Measurements from ENCODE around the gene IFT22. TPM values are rescaled to one million over a fixed set of nuclear protein-coding genes. Genes with fewer than 3 reads are reported as not detected.
A peak's percentile ranks its signal among the peaks of the same experiment; 100 is the strongest.

Gene IFT22
- total and polyA plus RNA-seq, 2 of the 8 experiments (the other 6 are each of a cell fraction or from before 2014, with no cell fraction given): 17.7 to 18.9 TPM

DNA sequence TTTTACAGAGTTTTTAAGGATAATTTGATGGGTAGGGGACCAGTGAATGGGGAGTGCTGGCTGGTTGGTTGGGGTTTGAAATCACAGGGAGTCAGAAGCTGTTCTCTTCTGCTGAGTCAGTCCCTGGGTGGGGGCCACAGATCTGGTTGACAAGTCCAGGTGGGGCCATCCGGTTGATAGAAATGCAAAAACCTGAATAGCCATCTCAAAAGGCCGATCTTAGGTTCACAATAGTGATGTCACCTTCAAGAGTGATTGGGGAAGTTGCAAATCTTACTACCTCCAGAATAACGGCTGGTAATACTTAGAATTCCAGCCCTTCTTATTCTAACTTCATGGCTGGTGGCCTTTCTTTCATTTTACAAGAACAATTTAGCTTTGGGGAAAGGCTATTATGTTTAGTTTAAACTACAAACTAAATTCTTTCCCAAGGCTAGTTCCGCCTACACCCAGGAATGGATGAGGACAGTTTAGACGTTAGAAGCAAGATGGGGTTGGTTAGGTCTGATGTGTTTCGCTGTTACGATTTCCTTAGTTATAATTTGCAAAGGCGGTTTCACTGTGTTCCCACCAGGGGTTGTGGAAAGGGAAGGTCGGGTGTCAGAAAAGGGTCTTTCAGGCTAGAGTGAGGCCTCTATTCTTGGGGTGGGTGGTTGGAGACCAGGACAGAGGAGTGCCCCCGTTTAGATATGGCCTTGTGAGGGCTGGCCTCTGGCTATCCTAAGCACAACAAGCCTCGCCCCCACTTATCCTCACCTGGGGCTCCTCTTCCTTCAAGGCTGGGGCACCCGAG is 27.4 kb downstream of the IFT22 start:
- peak overlapping the region; percentile 95 for H4K91ac ChIP-seq (replicated peaks; ENCODE audit: insufficient read length, low read length)
- H3K14ac ChIP-seq (ENCODE audit: insufficient read length): no peak overlapping the region
- peak overlapping the region in 2 of 4 experiments; percentile 11 to 50; a peak in 3 of 8 replicates for H3K4me3 ChIP-seq (ENCODE audit: extremely low read depth in 1 of 4, insufficient read depth in 2 of 4, low read depth in 3 of 4, low read length in 4 of 4)
- ChIA-PET POLR2A (ENCODE audit: partially characterized antibody) (interaction anchor here (0.6 to 7.4 kb wide), 28 partner anchors 8 to 217 kb away, joined by 3 to 144 read pairs (median 5); partner anchors contain the start of genes CLDN15, COL26A1, FIS1 and IFT22), CTCF (ENCODE audit: partially characterized antibody) (interaction anchor here (1.0 to 3.8 kb wide), 7 partner anchors 11 to 150 kb away, joined by 3 to 29 read pairs (median 4); no protein-coding TSS in a partner anchor)
- FAIRE-seq: peak; percentile 99
- peak overlapping the region; percentile 100 for H2BK5ac ChIP-seq (ENCODE audit: low read depth, low read length)
- H3K79me2 ChIP-seq (ENCODE audit: control insufficient read depth in 1 of 2, insufficient read depth in 2 of 2, low read length in 2 of 2): peaks cover 0 to 16% of the 10 kb centered on the region in 2 experiments; a peak in 3 of 4 replicates
- peak overlapping the region; percentile 82 for H4K5ac ChIP-seq (ENCODE audit: insufficient read length, low read depth, low read length)
- peak overlapping the region; percentile 98 for H3K56ac ChIP-seq (replicated peaks; ENCODE audit: insufficient read length, low read depth, low read length)
- peak overlapping the region; percentile 62 to 67 for H3K4me2 ChIP-seq (ENCODE audit: insufficient read depth in 1 of 2, low read depth in 2 of 2, low read length in 2 of 2)
- H3K4ac ChIP-seq (replicated peaks; ENCODE audit: insufficient read length, low read depth, low read length): peak overlapping the region; percentile 70
- no peaks in the 10 kb centered on the region for H4K20me1 ChIP-seq (replicated peaks in 1 of 2; ENCODE audit: control insufficient read depth in 1 of 2, insufficient read depth in 2 of 2, low read length in 2 of 2)
- peak overlapping the region; percentile 91 for H3K27ac ChIP-seq (ENCODE audit: low read depth, low read length)
- H3K79me1 ChIP-seq (ENCODE audit: low read depth, low read length): peaks cover 4% of the 10 kb centered on the region; the same call in 1 of the 2 replicates
- H2AK5ac ChIP-seq (ENCODE audit: low read depth, low read length): peak overlapping the region; percentile 100
- WGBS, 2 experiments (ENCODE audit: extremely low coverage in 1 of 2, insufficient coverage in 1 of 2, insufficient read length in 1 of 2, insufficient replicate concordance in 2 of 2, low coverage in 1 of 2, low lambda C conversion rate in 2 of 2, missing lambda C conversion rate in 1 of 2): 3% methylated on average over 12 of the region's 12 CpGs; no CpG with 5 or more reads in 1 of the 2 experiments
- peak overlapping the region; percentile 41; the same call in 1 of the 2 replicates for H4K8ac ChIP-seq (ENCODE audit: extremely low read depth, insufficient read depth, low read length)
- H3K9me3 ChIP-seq (ENCODE audit: insufficient read depth in 2 of 2, low read depth in 1 of 2, low read length in 1 of 2): no peaks in the 10 kb centered on the region
- DNase-seq (ENCODE audit: low read depth in 1 of 2, low spot score in 2 of 2): peak; percentile 82 to 92
- H3K27me3 ChIP-seq (replicated peaks in 1 of 4; ENCODE audit: control insufficient read depth in 3 of 4, extremely low read depth in 1 of 4, insufficient read depth in 3 of 4, low read length in 3 of 4): no peaks in the 10 kb centered on the region
- no peaks in the 10 kb centered on the region for H3K36me3 ChIP-seq (ENCODE audit: control insufficient read depth in 2 of 4, insufficient read depth in 4 of 4, low read length in 3 of 4)
- H3K23ac ChIP-seq (ENCODE audit: insufficient read length): no peak overlapping the region
- H3K4me1 ChIP-seq (replicated peaks in 1 of 4; ENCODE audit: control insufficient read depth in 3 of 4, insufficient read depth in 4 of 4, low read length in 3 of 4): peaks cover 9 to 37% (median 22%) of the 10 kb centered on the region in 4 experiments
- no peak overlapping the region for H2AFZ ChIP-seq (ENCODE audit: low read length)
- peak overlapping the region; percentile 53; the same call in 1 of the 2 replicates for H2BK15ac ChIP-seq (ENCODE audit: low read length)
- H3K9ac ChIP-seq (replicated peaks in 1 of 4; ENCODE audit: extremely low read depth in 1 of 4, low read depth in 3 of 4, low read length in 3 of 4): peak overlapping the region in 3 of 4 experiments; percentile 62 to 74 (median 63); a peak in 6 of 7 replicates
- peaks cover 2% of the 10 kb centered on the region; the same call in 1 of the 2 replicates for H3K23me2 ChIP-seq (ENCODE audit: low read depth, low read length)
- peak overlapping the region; percentile 98 for H3K18ac ChIP-seq (ENCODE audit: extremely low read depth, low read length)
- H2BK120ac ChIP-seq (replicated peaks; ENCODE audit: low read depth, low read length): peak overlapping the region; percentile 91
- peak overlapping the region; percentile 100 for H2BK12ac ChIP-seq (ENCODE audit: low read depth, low read length)
- peak overlapping the region; percentile 100 for H2BK20ac ChIP-seq (ENCODE audit: low read length)
- TF ChIP-seq RAD21 (IDR thresholded peaks at IDR 0.05 in 1 of 2, conservative IDR thresholded peaks at IDR 0.05 in 1 of 2; ENCODE audit: low read depth in 2 of 2, low read length in 2 of 2) (no peak), CREB1 (IDR thresholded peaks at IDR 0.05) (peak; percentile 50; the same call in 1 of the 2 replicates), KDM1A (IDR thresholded peaks at IDR 0.05; ENCODE audit: borderline replicate concordance, low read length) (no peak), SIRT6 (IDR thresholded peaks at IDR 0.05; ENCODE audit: low read length) (no peak), SIN3A (conservative IDR thresholded peaks at IDR 0.05 in 1 of 2, IDR thresholded peaks at IDR 0.05 in 1 of 2; ENCODE audit: low read depth in 1 of 2, low read length in 2 of 2) (peak; percentile 78 to 94; a peak in 3 of 4 replicates), RFX5 (IDR thresholded peaks at IDR 0.05; ENCODE audit: borderline replicate concordance, low read depth, low read length) (no peak), RXRA (IDR thresholded peaks at IDR 0.05; ENCODE audit: insufficient read depth, low read depth, low read length) (no peak), SIX5 (IDR thresholded peaks at IDR 0.05; ENCODE audit: low read depth, low read length) (no peak), CBX5 (IDR thresholded peaks at IDR 0.05; ENCODE audit: low read depth, low read length) (no peak), POLR2A (IDR thresholded peaks at IDR 0.05; ENCODE audit: control extremely low read depth in 1 of 2, low read depth in 2 of 2, low read length in 2 of 2) (peak; percentile 70 to 78), JUND (IDR thresholded peaks at IDR 0.05; ENCODE audit: low read length) (peak; percentile 94)

Data from H1 (cell line).